Immature natural killer cell (primary cell): ENCODE measurements around the gene SMARCE1. TPM values are rescaled to one million over a fixed set of nuclear protein-coding genes. Genes with fewer than 3 reads are reported as not detected.

ENCODE experiments used
- DNase-seq, 3 donors: peaks; one replicate each; pipeline ENCODE4 v3.0.0; 2022; ENCODE audit warnings: mixed read lengths in 1 of 3
- H3K27ac Mint-ChIP-seq, 6 donors: one replicate each; pipeline ENCODE4 v1.8.0; 2020; ENCODE audit warnings: mixed read lengths in 6 of 6, mild to moderate bottlenecking in 5 of 6, inconsistent platforms in 4 of 6, moderate library complexity in 3 of 6
- H3K27me3 Mint-ChIP-seq, 3 donors: one replicate each; pipeline ENCODE4 v1.8.0; 2020 to 2021; ENCODE audit warnings: low read depth in 3 of 3, mild to moderate bottlenecking in 3 of 3, mixed read lengths in 3 of 3, moderate library complexity in 3 of 3, inconsistent platforms in 1 of 3
- H3K36me3 Mint-ChIP-seq, 3 donors: one replicate each; pipeline ENCODE4 v1.8.0; 2020; ENCODE audit warnings: mixed read lengths in 3 of 3, inconsistent platforms in 2 of 3, mild to moderate bottlenecking in 2 of 3
- H3K4me1 Mint-ChIP-seq, 2 donors: one replicate each; pipeline ENCODE4 v1.8.0; 2020; ENCODE audit warnings: inconsistent platforms in 2 of 2, mild to moderate bottlenecking in 2 of 2, mixed read lengths in 2 of 2, moderate library complexity in 1 of 2
- H3K4me3 Mint-ChIP-seq, 5 donors: one replicate each; pipeline ENCODE4 v1.8.0; 2020; ENCODE audit warnings: mild to moderate bottlenecking in 5 of 5, mixed read lengths in 5 of 5, inconsistent platforms in 3 of 5, moderate library complexity in 3 of 5
- H3K9me3 Mint-ChIP-seq, 6 donors: one replicate each; pipeline ENCODE4 v1.8.0; 2020; ENCODE audit warnings: mild to moderate bottlenecking in 6 of 6, mixed read lengths in 6 of 6, inconsistent platforms in 4 of 6, moderate library complexity in 3 of 6
- polyA plus RNA-seq, 3 donors: library from polyadenylated mRNA; unstranded; fragments of 300-500 nt; fragmentation: Illumina TruSeq; gene quantifications; one replicate each; pipeline ENCODE4 v1.2.3, GENCODE V29; 2021

The SMARCE1 gene
- polyA plus RNA-seq, 3 donors from 2014 or later: 196 to 261 (median 223) TPM

DNA sequence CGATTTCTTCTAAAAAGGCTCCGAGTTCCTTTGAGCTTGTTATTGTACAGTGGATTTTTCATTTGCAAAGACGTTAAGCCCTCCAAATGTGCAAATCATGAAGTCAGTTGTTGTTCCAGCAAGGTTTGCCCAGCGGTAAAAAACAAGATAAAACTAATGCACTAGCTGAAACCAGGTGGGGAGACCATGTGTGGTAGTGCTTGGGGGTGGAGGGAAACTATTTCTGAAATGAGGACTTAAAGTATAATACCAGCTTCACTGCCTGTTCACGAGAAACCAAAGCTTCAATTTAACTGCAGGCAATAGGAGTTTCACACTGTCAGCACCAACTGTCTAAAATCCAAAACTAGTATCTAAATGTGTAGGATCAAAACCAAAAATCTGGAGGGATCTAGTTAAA lies 22.3 kb downstream of the SMARCE1 start:
- DNase-seq: no peak
- H3K4me1 Mint-ChIP-seq: peaks cover 13 to 18% of the 10 kb centered on the region in 2 donors
- H3K4me3 Mint-ChIP-seq: no peak overlapping the region
- no peaks in the 10 kb centered on the region for H3K9me3 Mint-ChIP-seq
- peaks cover 4 to 10% (median 5%) of the 10 kb centered on the region in 3 donors for H3K36me3 Mint-ChIP-seq
- H3K27ac Mint-ChIP-seq: peak overlapping the region in 1 of 6 donors; percentile 40
- peaks cover 0 to 1% (median under 1%) of the 10 kb centered on the region in 3 donors for H3K27me3 Mint-ChIP-seq

GRCh38 chr17:40623419-40624210 lies 24.0 kb downstream of the SMARCE1 start:
- Mint-ChIP-seq H3K4me1 (peaks cover 20 to 25% of the 10 kb centered on the region in 2 donors), H3K27me3 (peaks cover 1 to 9% (median 6%) of the 10 kb centered on the region in 3 donors), H3K36me3 (peaks cover under 1 to 6% (median under 1%) of the 10 kb centered on the region in 3 donors), H3K9me3 (no peaks in the 10 kb centered on the region), H3K4me3 (no peak overlapping the region), H3K27ac (no peak overlapping the region)
- no peak for DNase-seq

DNA sequence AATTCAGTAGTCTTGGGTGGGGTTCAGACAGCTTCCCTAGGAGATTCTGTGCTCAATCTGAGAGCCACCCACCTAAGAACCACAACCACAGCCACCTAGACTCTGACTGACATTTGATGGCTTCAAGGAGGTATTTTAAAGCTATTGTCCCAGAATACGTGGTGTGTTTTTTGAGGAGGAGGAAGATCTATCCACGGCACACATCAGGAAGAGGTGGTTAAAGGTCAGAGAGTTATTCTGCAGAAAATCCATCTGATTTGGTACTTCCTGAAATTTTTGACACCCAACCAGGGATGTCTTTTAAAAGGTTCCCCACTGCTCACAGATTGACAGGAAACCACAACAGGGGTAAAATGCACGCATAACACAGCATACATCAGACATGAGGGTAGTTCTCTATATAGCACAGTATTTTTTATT lies 25.1 kb downstream of the SMARCE1 start:
- no peaks in the 10 kb centered on the region for H3K9me3 Mint-ChIP-seq
- H3K27ac Mint-ChIP-seq: peak overlapping the region in 4 of 6 donors; percentile 2 to 43 (median 14)
- DNase-seq: peak in 2 of 3 donors; percentile 14 to 28
- no peaks in the 10 kb centered on the region for H3K36me3 Mint-ChIP-seq
- H3K4me1 Mint-ChIP-seq: peaks cover 20 to 25% of the 10 kb centered on the region in 2 donors
- H3K27me3 Mint-ChIP-seq: peaks cover 1 to 9% (median 6%) of the 10 kb centered on the region in 3 donors
- H3K4me3 Mint-ChIP-seq: peak overlapping the region in 2 of 5 donors; percentile 33 to 42

GRCh38 chr17:40621578-40621977 lies 26.0 kb downstream of the SMARCE1 start:
- Mint-ChIP-seq H3K36me3 (no peaks in the 10 kb centered on the region), H3K27me3 (peaks cover 1 to 9% (median 9%) of the 10 kb centered on the region in 3 donors), H3K9me3 (no peaks in the 10 kb centered on the region), H3K27ac (peak overlapping the region in 1 of 6 donors; percentile 17), H3K4me1 (peaks cover 20 to 25% of the 10 kb centered on the region in 2 donors), H3K4me3 (no peak overlapping the region)
- DNase-seq: no peak

GRCh38 chr17:40621019-40621418 lies 26.6 kb downstream of the SMARCE1 start:
- no peak for DNase-seq
- H3K36me3 Mint-ChIP-seq: no peaks in the 10 kb centered on the region
- peaks cover 1 to 9% (median 9%) of the 10 kb centered on the region in 3 donors for H3K27me3 Mint-ChIP-seq
- peaks cover 20 to 25% of the 10 kb centered on the region in 2 donors for H3K4me1 Mint-ChIP-seq
- no peaks in the 10 kb centered on the region for H3K9me3 Mint-ChIP-seq
- H3K27ac Mint-ChIP-seq: peak overlapping the region in 2 of 6 donors; percentile 19 to 75
- peak overlapping the region in 1 of 5 donors; percentile 30 for H3K4me3 Mint-ChIP-seq

DNA sequence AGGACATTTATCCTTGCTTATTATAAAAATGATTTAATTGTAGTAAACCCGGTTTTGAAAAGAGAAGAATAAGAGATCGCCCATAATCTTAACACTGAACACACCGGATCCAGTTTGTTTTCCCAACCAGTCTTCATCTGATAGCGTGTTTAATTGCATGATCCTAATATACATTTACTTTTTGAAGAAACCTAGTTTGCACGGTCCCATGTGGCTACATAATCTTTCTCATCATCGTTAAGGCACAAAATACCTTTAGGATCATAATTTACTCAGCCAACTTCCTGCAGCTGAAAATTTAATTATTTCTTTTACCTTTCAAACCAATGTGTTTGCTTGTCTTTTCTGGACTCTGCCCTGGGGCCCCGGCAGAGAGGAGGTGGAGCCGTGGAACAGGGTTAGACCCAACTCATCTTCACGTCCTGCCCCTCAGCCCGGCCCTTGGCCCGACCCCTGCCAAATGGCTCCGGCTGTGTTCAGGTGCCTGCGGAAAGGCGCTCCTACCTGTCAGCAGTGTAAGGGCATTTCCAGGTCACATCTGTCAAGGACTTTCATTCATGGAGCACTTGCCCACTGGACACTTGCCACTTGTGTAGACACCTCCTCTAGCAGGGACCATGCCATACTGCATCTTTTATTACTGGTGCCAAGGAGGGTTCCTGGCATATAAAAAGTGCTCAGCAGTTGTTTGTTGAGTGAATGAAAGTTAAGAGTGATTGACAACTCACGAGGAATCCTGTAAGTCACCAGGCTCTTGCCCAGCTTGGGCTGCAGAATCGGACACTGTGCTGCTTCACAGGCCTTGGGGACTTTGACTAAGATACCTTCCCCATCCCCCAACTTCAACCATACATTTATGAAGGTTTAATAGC lies 28.6 kb downstream of the SMARCE1 start:
- H3K4me1 Mint-ChIP-seq: peaks cover 21 to 31% of the 10 kb centered on the region in 2 donors
- peaks cover 1 to 9% (median 9%) of the 10 kb centered on the region in 3 donors for H3K27me3 Mint-ChIP-seq
- peak overlapping the region in 1 of 5 donors; percentile 82 for H3K4me3 Mint-ChIP-seq
- H3K27ac Mint-ChIP-seq: no peak overlapping the region
- DNase-seq: no peak
- H3K9me3 Mint-ChIP-seq: no peaks in the 10 kb centered on the region
- H3K36me3 Mint-ChIP-seq: no peaks in the 10 kb centered on the region

DNA sequence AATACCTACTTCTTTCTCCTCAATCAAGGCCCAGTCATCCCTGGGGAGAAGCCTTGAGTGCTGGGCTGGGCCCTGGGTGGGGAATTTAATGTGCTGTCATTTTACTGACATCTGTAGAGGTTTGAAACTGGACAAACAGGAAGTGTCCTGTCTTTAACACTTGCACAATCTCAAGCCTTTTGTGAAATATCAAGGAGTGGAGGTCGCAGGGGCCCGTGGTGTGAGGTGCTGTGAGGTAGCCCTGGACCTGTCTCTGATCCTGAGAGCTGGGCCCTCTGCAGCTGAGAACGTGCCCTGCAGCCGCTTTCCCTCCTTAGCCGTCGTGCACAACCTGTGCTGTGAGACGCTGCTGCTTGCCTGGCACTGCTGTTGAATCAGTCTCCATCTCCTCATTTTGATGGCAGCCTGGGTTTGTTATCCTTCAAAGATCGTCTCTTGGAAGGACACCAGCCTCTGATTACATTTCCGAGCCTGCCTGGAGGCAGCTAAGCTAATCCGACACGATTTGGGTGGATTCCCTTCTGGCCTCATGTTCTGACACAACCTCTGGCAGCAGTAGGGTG lies 29.9 kb downstream of the SMARCE1 start:
- peaks cover 1 to 10% (median 9%) of the 10 kb centered on the region in 3 donors for H3K27me3 Mint-ChIP-seq
- no peaks in the 10 kb centered on the region for H3K36me3 Mint-ChIP-seq
- peaks cover 17 to 26% of the 10 kb centered on the region in 2 donors for H3K4me1 Mint-ChIP-seq
- DNase-seq: no peak
- H3K27ac Mint-ChIP-seq: peak overlapping the region in 1 of 6 donors; percentile 45
- no peaks in the 10 kb centered on the region for H3K9me3 Mint-ChIP-seq
- no peak overlapping the region for H3K4me3 Mint-ChIP-seq

- peaks cover 0 to 10% (median 9%) of the 10 kb centered on the region in 3 donors for H3K27me3 Mint-ChIP-seq
- DNase-seq: no peak
- peaks cover 8 to 16% of the 10 kb centered on the region in 2 donors for H3K4me1 Mint-ChIP-seq
- no peaks in the 10 kb centered on the region for H3K36me3 Mint-ChIP-seq
- peak overlapping the region in 1 of 6 donors; percentile 13 for H3K27ac Mint-ChIP-seq
- no peak overlapping the region for H3K4me3 Mint-ChIP-seq
- no peaks in the 10 kb centered on the region for H3K9me3 Mint-ChIP-seq
These were observed 31.0 kb downstream of the SMARCE1 start for GRCh38 chr17:40616592-40616991.

DNA sequence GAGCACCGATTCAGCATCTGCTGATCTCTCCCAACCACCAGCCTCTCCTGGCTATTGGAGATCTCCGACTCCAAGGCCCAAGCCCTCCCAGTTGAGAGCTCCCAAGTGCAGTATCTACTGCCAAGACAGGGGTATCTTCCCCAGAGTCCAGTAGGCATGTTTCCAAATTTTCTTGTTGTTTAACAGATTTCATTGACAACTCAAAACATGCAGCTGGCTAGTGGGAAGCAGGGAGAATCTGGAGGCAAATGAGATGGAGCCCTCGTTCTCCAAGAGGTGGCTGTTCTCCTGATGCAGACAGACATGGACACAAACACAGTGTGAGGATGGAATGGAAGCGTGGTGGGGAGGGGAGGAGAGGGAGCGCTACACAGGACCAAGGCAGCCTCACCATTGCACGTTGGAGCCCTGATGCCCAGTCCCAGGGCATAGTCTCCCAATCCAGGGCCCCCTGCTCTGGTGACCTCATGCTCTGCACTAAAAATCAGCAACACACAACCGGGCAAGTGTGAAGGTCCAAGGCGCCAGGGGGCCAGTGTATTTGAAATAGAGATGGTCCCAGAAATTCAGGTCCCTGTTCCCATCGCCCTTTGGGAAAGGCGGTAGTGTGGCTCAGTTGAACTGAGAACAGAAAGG lies 31.7 kb downstream of the SMARCE1 start:
- H3K27me3 Mint-ChIP-seq: peaks cover 0 to 10% (median 9%) of the 10 kb centered on the region in 3 donors
- no peak for DNase-seq
- no peaks in the 10 kb centered on the region for H3K36me3 Mint-ChIP-seq
- H3K27ac Mint-ChIP-seq: peak overlapping the region in 2 of 6 donors; percentile 42 to 74
- peaks cover 8 to 16% of the 10 kb centered on the region in 2 donors for H3K4me1 Mint-ChIP-seq
- no peaks in the 10 kb centered on the region for H3K9me3 Mint-ChIP-seq
- H3K4me3 Mint-ChIP-seq: no peak overlapping the region

DNA sequence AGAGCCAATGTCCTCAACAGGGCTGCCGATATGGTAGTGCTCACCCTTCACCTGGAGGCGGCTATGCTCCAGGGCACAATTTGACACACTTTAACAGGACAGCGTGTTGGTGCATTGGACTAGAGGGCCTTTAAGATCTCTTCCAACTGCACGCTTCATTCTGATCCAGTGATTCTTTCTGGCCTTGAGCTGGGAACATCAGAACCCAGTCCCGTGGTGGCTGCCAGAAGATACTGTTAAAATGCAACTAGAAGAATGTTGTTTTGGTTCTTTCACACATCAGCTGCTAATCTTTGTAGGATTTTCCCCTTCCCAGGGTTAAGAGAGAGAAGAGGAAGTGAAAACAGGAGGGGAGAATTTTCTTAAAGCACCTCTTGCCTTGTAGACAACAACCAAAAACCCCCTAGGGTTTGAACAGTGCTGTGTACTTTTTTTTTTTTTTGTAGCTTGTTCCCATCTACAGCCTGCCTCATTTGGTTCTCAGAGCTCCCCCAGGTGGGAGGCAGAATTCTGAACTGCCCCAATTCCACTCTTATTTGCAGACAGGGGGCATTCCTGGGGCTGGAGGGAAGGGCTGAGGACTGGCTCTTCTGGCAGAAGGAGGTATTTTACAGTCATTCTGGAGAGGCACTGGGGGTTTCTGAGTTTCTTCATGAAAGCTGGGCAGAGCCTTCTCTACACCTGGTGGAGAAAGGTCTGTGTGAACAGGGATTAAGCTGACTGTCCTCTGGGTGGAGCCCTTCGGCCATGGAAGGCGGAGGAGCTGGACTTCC lies 32.4 kb downstream of the SMARCE1 start:
- H3K27me3 Mint-ChIP-seq: peaks cover 2 to 10% (median 8%) of the 10 kb centered on the region in 3 donors

GRCh38 chr17:40614431-40615067 lies 33.1 kb downstream of the SMARCE1 start:
- Mint-ChIP-seq H3K27me3 (peaks cover 2 to 5% (median 4%) of the 10 kb centered on the region in 3 donors), H3K4me3 (no peak overlapping the region), H3K9me3 (no peaks in the 10 kb centered on the region), H3K4me1 (peaks cover 1 to 7% of the 10 kb centered on the region in 2 donors), H3K36me3 (no peaks in the 10 kb centered on the region), H3K27ac (no peak overlapping the region)
- DNase-seq: no peak

More for the DNA sequence above, 32.4 kb downstream of the SMARCE1 start:
- Mint-ChIP-seq H3K36me3 (no peaks in the 10 kb centered on the region), H3K27ac (peak overlapping the region in 2 of 6 donors; percentile 37 to 76), H3K4me1 (peaks cover 7 to 13% of the 10 kb centered on the region in 2 donors), H3K4me3 (no peak overlapping the region), H3K9me3 (no peaks in the 10 kb centered on the region)
- DNase-seq: no peak
